ENCODE results near the gene PCGF6. TPM values are rescaled to one million over a fixed set of nuclear protein-coding genes. Genes with fewer than 3 reads are reported as not detected.

PCGF6 gene
- polyA plus RNA-seq, 1 of the 3 experiments (the other 2 are of a cell fraction) = 5.1 TPM

DNA sequence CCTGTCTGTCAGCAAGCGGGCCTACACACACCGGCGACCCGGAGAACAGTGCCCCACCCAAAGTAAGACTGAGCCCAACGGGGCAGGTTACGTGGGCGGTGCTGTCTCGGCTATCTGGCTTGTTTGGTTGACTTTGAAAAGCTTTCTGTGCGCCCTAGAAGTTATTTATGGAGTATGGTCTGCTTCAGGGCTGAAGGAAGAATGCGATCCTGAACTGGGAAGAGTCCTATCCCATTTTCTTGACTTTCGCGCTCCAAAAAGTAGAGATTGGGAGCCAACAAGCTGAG, 72.5 kb downstream of the PCGF6 start (continued):
- TF ChIP-seq, protein P1, sequence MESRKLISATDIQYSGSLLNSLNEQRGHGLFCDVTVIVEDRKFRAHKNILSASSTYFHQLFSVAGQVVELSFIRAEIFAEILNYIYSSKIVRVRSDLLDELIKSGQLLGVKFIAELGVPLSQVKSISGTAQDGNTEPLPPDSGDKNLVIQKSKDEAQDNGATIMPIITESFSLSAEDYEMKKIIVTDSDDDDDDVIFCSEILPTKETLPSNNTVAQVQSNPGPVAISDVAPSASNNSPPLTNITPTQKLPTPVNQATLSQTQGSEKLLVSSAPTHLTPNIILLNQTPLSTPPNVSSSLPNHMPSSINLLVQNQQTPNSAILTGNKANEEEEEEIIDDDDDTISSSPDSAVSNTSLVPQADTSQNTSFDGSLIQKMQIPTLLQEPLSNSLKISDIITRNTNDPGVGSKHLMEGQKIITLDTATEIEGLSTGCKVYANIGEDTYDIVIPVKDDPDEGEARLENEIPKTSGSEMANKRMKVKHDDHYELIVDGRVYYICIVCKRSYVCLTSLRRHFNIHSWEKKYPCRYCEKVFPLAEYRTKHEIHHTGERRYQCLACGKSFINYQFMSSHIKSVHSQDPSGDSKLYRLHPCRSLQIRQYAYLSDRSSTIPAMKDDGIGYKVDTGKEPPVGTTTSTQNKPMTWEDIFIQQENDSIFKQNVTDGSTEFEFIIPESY (IDR thresholded peaks at IDR 0.05; ENCODE audit: borderline replicate concordance, low read depth) = no peak
- no peak for TF ChIP-seq GATA2 (CRISPR knock-in tag; IDR thresholded peaks at IDR 0.05)
- no peak for TF ChIP-seq MXI1 (IDR thresholded peaks at IDR 0.05; ENCODE audit: low read depth, low read length)
- no peak for TF ChIP-seq USF1 (IDR thresholded peaks at IDR 0.05; ENCODE audit: borderline replicate concordance, low read depth)
- TF ChIP-seq NRF1 (IDR thresholded peaks at IDR 0.05; ENCODE audit: low read depth, low read length) = no peak

DNA sequence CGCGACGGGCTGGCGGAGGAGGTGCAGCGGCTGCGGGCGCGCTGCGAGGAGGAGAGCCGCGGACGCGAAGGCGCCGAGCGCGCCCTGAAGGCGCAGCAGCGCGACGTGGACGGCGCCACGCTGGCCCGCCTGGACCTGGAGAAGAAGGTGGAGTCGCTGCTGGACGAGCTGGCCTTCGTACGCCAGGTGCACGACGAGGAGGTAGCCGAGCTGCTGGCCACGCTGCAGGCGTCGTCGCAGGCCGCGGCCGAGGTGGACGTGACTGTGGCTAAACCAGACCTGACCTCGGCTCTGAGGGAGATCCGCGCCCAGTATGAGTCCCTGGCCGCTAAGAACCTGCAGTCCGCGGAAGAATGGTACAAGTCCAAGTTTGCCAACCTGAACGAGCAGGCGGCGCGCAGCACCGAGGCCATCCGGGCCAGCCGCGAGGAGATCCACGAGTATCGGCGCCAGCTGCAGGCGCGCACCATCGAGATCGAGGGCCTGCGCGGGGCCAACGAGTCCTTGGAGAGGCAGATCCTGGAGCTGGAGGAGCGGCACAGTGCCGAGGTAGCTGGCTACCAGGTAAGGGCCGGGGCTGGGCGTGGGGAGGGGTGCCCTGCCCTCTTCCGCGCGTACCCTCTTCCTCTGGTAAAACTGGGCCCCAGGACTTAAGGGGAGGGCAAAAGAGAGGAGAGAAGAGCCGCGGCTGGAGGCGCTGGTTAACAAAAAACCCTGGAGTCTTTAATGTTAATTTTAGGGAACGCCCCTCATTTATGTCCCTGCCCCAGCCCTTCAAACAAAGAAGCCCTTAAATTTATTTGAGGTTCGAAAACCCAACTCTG, 73.0 kb downstream of the PCGF6 start:
- DNase-seq = peak; percentile 57
- Histone ChIP-seq H3K4me1 (ENCODE audit: control insufficient read depth in 1 of 2, insufficient read depth in 2 of 2, low read depth in 1 of 2, low read length in 1 of 2) (peaks cover 10 to 27% of the 10 kb centered on the region in 2 experiments), H3K9ac (no peak overlapping the region), H4K20me1 (ENCODE audit: insufficient read depth) (peaks cover 22% of the 10 kb centered on the region), H3K36me3 (replicated peaks in 1 of 2; ENCODE audit: control insufficient read depth in 1 of 2, insufficient read depth in 2 of 2, low read length in 1 of 2) (no peaks in the 10 kb centered on the region), H3K27ac (ENCODE audit: low read depth in 2 of 2, low read length in 1 of 2) (peak overlapping the region in 1 of 2 experiments; percentile 22; a peak in 1 of 4 replicates), H3K9me2 (peaks cover 5% of the 10 kb centered on the region; the same call in 1 of the 2 replicates), H3K4me2 (peak overlapping the region; percentile 88), H3K4me3 (ENCODE audit: low read depth in 2 of 2, low read length in 1 of 2) (peak overlapping the region; percentile 54 to 61), H3K9me3 (no peaks in the 10 kb centered on the region), H3F3A (replicated peaks; ENCODE audit: insufficient read depth) (peaks cover 20% of the 10 kb centered on the region), H3K27me3 (ENCODE audit: insufficient read depth) (peaks cover 6% of the 10 kb centered on the region; the same call in 1 of the 2 replicates), H3K79me2 (ENCODE audit: insufficient read depth) (no peaks in the 10 kb centered on the region), H2AFZ (ENCODE audit: low read depth) (0 out of 2 replicates have a peak overlapping the region, but pooled peaks have one; percentile 59)
- CTCF ChIA-PET = interaction anchor here (0.7 to 2.3 kb wide), 7 partner anchors 9 to 361 kb away, joined by 3 to 10 read pairs (median 5); no protein-coding TSS in a partner anchor
- POLR2A ChIA-PET = interaction anchor here (0.5 to 2.7 kb wide), 11 partner anchors 8 to 1458 kb away, joined by 3 to 19 read pairs (median 3); partner anchors contain the start of genes NT5C2 and PCGF6
- WGBS (ENCODE audit: low lambda C conversion rate) = 7% methylated on average over 39 of the region's 76 CpGs
- no peak for TF ChIP-seq NFIC (IDR thresholded peaks at IDR 0.05; ENCODE audit: borderline replicate concordance)
- no peak for TF ChIP-seq RFX5 (IDR thresholded peaks at IDR 0.05; ENCODE audit: low read length)
- peak; percentile 4; the same call in 1 of the 2 replicates for TF ChIP-seq REST (IDR thresholded peaks at IDR 0.05; ENCODE audit: low read depth, low read length)
- TF ChIP-seq MXI1 (IDR thresholded peaks at IDR 0.05; ENCODE audit: low read depth, low read length) = peak; percentile 4; the same call in 1 of the 2 replicates

All from SK-N-SH (cell line).